ENCODE data around the gene TDRD7.

GRCh38 chr9:97447001-97447400 lies 35.1 kb downstream of the TDRD7 start:
- TF ChIP-seq PHF8 (conservative IDR thresholded peaks at IDR 0.05; ENCODE audit: low read depth, low read length), result no peak
- no peak for TF ChIP-seq CREB1 (IDR thresholded peaks at IDR 0.05)
- TF ChIP-seq EP300 (IDR thresholded peaks at IDR 0.05; ENCODE audit: borderline replicate concordance in 1 of 2, low read depth in 2 of 2, low read length in 2 of 2), result no peak
- no peak for TF ChIP-seq CTCF (IDR thresholded peaks at IDR 0.05; ENCODE audit: control extremely low read depth in 1 of 3, insufficient read depth in 1 of 3, low read depth in 1 of 3, low read length in 3 of 3)
- TF ChIP-seq POLR2AphosphoS5 (IDR thresholded peaks at IDR 0.05; ENCODE audit: low read depth, low read length), result no peak
- TF ChIP-seq SP1 (IDR thresholded peaks at IDR 0.05; ENCODE audit: low read depth, low read length), result no peak
- no peak for TF ChIP-seq KDM5A (IDR thresholded peaks at IDR 0.05; ENCODE audit: low read length)
- no peak for TF ChIP-seq JUND (IDR thresholded peaks at IDR 0.05; ENCODE audit: low read length)
- TF ChIP-seq SP4 (IDR thresholded peaks at IDR 0.05; ENCODE audit: low read length), result no peak

Measured in H1 (cell line).